IMR-90 (cell line): ENCODE measurements around the gene UNC13A.

Experiments used
- BHLHE40 ChIP-seq: fragments of 150-350 bp; IDR thresholded peaks from 2 replicates; pipeline ENCODE4 v1.6.1; 2016; ENCODE audit warnings: mild to moderate bottlenecking, low read depth, low read length
- FOS ChIP-seq: fragments of 150-350 bp; IDR thresholded peaks from 2 replicates; pipeline ENCODE4 v1.6.1; 2016; ENCODE audit warnings: low read depth, low read length
- POLR2A ChIP-seq: IDR thresholded peaks from 2 replicates; pipeline ENCODE4 v1.6.1; 2012; ENCODE audit warnings: mild to moderate bottlenecking, low read depth, low read length
- RAD21 ChIP-seq: IDR thresholded peaks from 2 replicates; pipeline ENCODE4 v1.6.1; 2012; ENCODE audit warnings: low read length, improper control_type of control experiment
- RCOR1 ChIP-seq: IDR thresholded peaks from 2 replicates; pipeline ENCODE4 v1.6.1; 2012; ENCODE audit warnings: mild to moderate bottlenecking, low read length, improper control_type of control experiment; ENCODE audit not compliant: insufficient replicate concordance
- USF2 ChIP-seq: fragments of 150-350 bp; IDR thresholded peaks from 2 replicates; pipeline ENCODE4 v1.6.1; 2017; ENCODE audit warnings: mild to moderate bottlenecking, antibody characterized with exemption, low read length, low read depth
- TF ChIP-seq, protein P1 (sequence below): conservative IDR thresholded peaks from 2 replicates; pipeline ENCODE4 v1.5.1; 2012; ENCODE audit warnings: mild to moderate bottlenecking, low read depth, low read length, improper control_type of control experiment

DNA sequence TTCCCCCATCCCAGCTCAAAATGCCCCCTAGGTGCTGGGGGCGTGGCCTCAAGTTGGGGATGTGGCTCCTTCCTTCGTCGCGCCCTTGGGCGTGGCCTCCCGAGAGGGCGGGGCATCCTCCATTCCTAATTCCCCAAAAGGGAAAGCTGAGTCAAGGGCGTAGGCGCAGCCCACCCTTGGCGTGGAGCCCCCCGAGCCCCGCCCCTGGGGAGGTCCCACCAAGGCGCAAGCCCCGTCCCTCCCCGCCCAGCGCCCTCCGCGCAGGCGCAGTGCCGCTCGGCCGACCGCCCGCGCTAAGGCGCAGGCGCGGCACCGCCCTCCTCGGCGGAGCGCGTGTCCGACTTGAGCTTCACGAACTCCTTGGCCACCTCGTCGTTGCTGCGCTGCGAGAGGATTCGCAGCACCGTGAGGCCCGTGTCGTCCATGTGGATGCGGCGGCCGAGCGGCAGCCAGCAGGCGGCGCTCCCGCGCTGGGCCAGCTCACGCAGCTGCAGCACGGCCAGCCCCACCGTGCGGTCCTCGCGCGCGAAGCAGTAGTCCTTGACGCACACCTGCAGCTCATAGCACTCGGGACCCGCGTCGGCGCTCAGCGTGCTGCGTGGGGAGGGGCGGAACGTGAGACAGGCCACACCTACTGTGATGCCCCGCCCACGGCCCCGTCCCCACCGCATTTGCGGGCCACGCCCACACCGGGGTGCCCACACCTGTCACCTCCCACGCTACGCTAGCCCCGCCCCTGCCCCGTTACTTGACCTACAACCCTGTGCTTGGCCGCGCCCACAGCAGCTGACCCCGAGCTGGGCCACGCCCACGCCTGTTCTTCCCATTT, 82.2 kb downstream of the UNC13A start:
- TF ChIP-seq USF2 (no peak), POLR2A (no peak), RAD21 (peak; percentile 53), FOS (no peak), BHLHE40 (no peak), RCOR1 (no peak)
- TF ChIP-seq, protein P1, sequence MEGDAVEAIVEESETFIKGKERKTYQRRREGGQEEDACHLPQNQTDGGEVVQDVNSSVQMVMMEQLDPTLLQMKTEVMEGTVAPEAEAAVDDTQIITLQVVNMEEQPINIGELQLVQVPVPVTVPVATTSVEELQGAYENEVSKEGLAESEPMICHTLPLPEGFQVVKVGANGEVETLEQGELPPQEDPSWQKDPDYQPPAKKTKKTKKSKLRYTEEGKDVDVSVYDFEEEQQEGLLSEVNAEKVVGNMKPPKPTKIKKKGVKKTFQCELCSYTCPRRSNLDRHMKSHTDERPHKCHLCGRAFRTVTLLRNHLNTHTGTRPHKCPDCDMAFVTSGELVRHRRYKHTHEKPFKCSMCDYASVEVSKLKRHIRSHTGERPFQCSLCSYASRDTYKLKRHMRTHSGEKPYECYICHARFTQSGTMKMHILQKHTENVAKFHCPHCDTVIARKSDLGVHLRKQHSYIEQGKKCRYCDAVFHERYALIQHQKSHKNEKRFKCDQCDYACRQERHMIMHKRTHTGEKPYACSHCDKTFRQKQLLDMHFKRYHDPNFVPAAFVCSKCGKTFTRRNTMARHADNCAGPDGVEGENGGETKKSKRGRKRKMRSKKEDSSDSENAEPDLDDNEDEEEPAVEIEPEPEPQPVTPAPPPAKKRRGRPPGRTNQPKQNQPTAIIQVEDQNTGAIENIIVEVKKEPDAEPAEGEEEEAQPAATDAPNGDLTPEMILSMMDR, result peak; percentile 55
